ENCODE measurements around the gene FZD7.

DNA sequence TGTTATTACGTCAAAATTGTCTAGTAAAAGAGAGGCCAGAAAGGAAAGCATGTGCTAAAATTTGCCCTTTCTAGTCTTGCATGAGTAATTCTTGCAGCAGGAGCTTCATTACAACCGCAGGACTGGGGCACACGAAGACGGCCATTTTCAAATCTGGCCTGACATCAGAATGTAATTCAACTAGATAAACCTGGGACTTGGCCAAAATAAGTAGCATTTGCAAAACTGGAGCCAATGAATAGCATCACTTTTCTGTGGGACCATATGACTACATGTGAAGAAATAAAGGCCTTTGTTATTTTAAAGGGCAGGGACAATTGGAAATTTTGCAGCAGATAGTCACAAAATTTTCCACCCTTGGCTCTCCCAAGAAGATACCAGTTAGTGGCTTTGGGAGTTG, 3.0 kb upstream of the FZD7 start:
- TF ChIP-seq, protein P1, sequence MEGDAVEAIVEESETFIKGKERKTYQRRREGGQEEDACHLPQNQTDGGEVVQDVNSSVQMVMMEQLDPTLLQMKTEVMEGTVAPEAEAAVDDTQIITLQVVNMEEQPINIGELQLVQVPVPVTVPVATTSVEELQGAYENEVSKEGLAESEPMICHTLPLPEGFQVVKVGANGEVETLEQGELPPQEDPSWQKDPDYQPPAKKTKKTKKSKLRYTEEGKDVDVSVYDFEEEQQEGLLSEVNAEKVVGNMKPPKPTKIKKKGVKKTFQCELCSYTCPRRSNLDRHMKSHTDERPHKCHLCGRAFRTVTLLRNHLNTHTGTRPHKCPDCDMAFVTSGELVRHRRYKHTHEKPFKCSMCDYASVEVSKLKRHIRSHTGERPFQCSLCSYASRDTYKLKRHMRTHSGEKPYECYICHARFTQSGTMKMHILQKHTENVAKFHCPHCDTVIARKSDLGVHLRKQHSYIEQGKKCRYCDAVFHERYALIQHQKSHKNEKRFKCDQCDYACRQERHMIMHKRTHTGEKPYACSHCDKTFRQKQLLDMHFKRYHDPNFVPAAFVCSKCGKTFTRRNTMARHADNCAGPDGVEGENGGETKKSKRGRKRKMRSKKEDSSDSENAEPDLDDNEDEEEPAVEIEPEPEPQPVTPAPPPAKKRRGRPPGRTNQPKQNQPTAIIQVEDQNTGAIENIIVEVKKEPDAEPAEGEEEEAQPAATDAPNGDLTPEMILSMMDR (IDR thresholded peaks at IDR 0.05 in 2 of 3, conservative IDR thresholded peaks at IDR 0.05 in 1 of 3; ENCODE audit: borderline replicate concordance in 1 of 3, insufficient read depth in 1 of 3, low read depth in 2 of 3, low read length in 2 of 3): no peak
- TF ChIP-seq EZH2phosphoT487 (IDR thresholded peaks at IDR 0.05; ENCODE audit: borderline replicate concordance) (no peak), CEBPB (IDR thresholded peaks at IDR 0.05; ENCODE audit: low read depth) (no peak), JUND (IDR thresholded peaks at IDR 0.05) (no peak), POLR2A (IDR thresholded peaks at IDR 0.05; ENCODE audit: borderline replicate concordance, extremely low read depth, insufficient read depth, insufficient read length) (no peak), SRF (IDR thresholded peaks at IDR 0.05; ENCODE audit: low read depth) (no peak), POLR2AphosphoS5 (IDR thresholded peaks at IDR 0.05; ENCODE audit: low read depth, low read length) (no peak), RAD21 (IDR thresholded peaks at IDR 0.05; ENCODE audit: low read depth) (no peak), EZH2 (IDR thresholded peaks at IDR 0.05) (no peak), EGR1 (IDR thresholded peaks at IDR 0.05; ENCODE audit: low read depth) (no peak)
- TF ChIP-seq, protein P2, sequence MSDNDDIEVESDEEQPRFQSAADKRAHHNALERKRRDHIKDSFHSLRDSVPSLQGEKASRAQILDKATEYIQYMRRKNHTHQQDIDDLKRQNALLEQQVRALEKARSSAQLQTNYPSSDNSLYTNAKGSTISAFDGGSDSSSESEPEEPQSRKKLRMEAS (IDR thresholded peaks at IDR 0.05): no peak
- TF ChIP-seq, protein P3, sequence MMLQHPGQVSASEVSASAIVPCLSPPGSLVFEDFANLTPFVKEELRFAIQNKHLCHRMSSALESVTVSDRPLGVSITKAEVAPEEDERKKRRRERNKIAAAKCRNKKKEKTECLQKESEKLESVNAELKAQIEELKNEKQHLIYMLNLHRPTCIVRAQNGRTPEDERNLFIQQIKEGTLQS (IDR thresholded peaks at IDR 0.05): no peak
- TF ChIP-seq, protein P4, sequence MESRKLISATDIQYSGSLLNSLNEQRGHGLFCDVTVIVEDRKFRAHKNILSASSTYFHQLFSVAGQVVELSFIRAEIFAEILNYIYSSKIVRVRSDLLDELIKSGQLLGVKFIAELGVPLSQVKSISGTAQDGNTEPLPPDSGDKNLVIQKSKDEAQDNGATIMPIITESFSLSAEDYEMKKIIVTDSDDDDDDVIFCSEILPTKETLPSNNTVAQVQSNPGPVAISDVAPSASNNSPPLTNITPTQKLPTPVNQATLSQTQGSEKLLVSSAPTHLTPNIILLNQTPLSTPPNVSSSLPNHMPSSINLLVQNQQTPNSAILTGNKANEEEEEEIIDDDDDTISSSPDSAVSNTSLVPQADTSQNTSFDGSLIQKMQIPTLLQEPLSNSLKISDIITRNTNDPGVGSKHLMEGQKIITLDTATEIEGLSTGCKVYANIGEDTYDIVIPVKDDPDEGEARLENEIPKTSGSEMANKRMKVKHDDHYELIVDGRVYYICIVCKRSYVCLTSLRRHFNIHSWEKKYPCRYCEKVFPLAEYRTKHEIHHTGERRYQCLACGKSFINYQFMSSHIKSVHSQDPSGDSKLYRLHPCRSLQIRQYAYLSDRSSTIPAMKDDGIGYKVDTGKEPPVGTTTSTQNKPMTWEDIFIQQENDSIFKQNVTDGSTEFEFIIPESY (IDR thresholded peaks at IDR 0.05; ENCODE audit: extremely low read depth, insufficient replicate concordance, low read length): no peak

All from HCT116 (cell line).